Neural progenitor cell (in vitro differentiated cells): ENCODE measurements around the gene TMEM176A.

Source experiments
- CTCF ChIP-seq: fragments of 200-600 bp; sonication (generic); IDR thresholded peaks from 2 replicates; pipeline ENCODE4 v1.5.1; 2017; ENCODE audit warnings: antibody characterized with exemption, mild to moderate bottlenecking
- EZH2 ChIP-seq: fragments of 200-600 bp; sonication (generic); IDR thresholded peaks from 2 replicates; pipeline ENCODE4 v1.6.1; 2017; ENCODE audit warnings: antibody characterized with exemption, mild to moderate bottlenecking, moderate library complexity

GRCh38 chr7:150835702-150836280 lies 35.2 kb downstream of the TMEM176A start:
- TF ChIP-seq CTCF (no peak), EZH2 (no peak)
